Activated CD4-positive, alpha-beta T cell treated with anti-CD3 and anti-CD28 coated beads, Interleukin-2, amount 50 U/mL, for 1 hour (primary cell): ENCODE results near the gene LRRC61.
"Not testable (repeated sequence)": the region's sequence is repeated elsewhere in the genome, so short reads cannot be mapped to it uniquely, and the experiment has no call there.

Experiments
- DNase-seq: peaks from one replicate; pipeline ENCODE4 v3.0.0-alpha.2; 2020

Gene LRRC61

GRCh38 chr7:150322833-150323681 lies at the start of gene LRRC61, which contains the start of gene ACTR3C:
LRRC61 (plus strand) TSS chr7:150323355; CDS start chr7:150336862, 13,507 bp downstream.
ACTR3C (minus strand) TSS chr7:150323545; CDS start chr7:150295296, 28,249 bp downstream.
- peak; percentile 35 for DNase-seq

GRCh38 chr7:150276132-150276695 lies 46.9 kb upstream of the LRRC61 start:
- peak; percentile 17 for DNase-seq

- not testable (repeated sequence) for DNase-seq
These were observed 44.8 kb upstream of the LRRC61 start for GRCh38 chr7:150278383-150278782.

GRCh38 chr7:150281681-150282403 lies 41.3 kb upstream of the LRRC61 start:
- not testable (repeated sequence) for DNase-seq

- not testable (repeated sequence) for DNase-seq
These were observed 40.0 kb upstream of the LRRC61 start for GRCh38 chr7:150283111-150283510.

GRCh38 chr7:150283608-150284007 lies 39.5 kb upstream of the LRRC61 start:
- not testable (repeated sequence) for DNase-seq

GRCh38 chr7:150285849-150286754 lies 37.1 kb upstream of the LRRC61 start:
- DNase-seq: peak; percentile 11

- DNase-seq: not testable (repeated sequence)
These were observed 35.3 kb upstream of the LRRC61 start for GRCh38 chr7:150287815-150288214.

GRCh38 chr7:150288816-150289215 lies 34.3 kb upstream of the LRRC61 start:
- DNase-seq: not testable (repeated sequence)

GRCh38 chr7:150290317-150290716 lies 32.8 kb upstream of the LRRC61 start:
- DNase-seq: not testable (repeated sequence)

- not testable (repeated sequence) for DNase-seq
These were observed 28.1 kb upstream of the LRRC61 start for GRCh38 chr7:150295027-150295426.

- DNase-seq: not testable (repeated sequence)
These were observed 27.5 kb upstream of the LRRC61 start for GRCh38 chr7:150295614-150296013.

- not testable (repeated sequence) for DNase-seq
These were observed 26.4 kb upstream of the LRRC61 start for GRCh38 chr7:150296802-150297201.

- not testable (repeated sequence) for DNase-seq
These were observed 25.2 kb upstream of the LRRC61 start for GRCh38 chr7:150297978-150298377.

- DNase-seq: not testable (repeated sequence)
These were observed 20.2 kb upstream of the LRRC61 start for GRCh38 chr7:150302908-150303310.

- not testable (repeated sequence) for DNase-seq
These were observed 18.5 kb upstream of the LRRC61 start for GRCh38 chr7:150304499-150305258.

GRCh38 chr7:150305259-150305902 lies 17.8 kb upstream of the LRRC61 start:
- DNase-seq: not testable (repeated sequence)

GRCh38 chr7:150305903-150306284 lies 17.3 kb upstream of the LRRC61 start:
- DNase-seq: not testable (repeated sequence)

- not testable (repeated sequence) for DNase-seq
These were observed 16.8 kb upstream of the LRRC61 start for GRCh38 chr7:150306377-150306776.

- no peak for DNase-seq
These were observed 16.0 kb upstream of the LRRC61 start for GRCh38 chr7:150307129-150307528.

- no peak for DNase-seq
These were observed 15.3 kb upstream of the LRRC61 start for GRCh38 chr7:150307904-150308303.
